Neural cell (in vitro differentiated cells): ENCODE data around the gene CCDC83.

Source experiments
- EZH2 ChIP-seq: fragments of 200-600, 300-800 bp; shearing (Covaris generic), sonication (generic); IDR thresholded peaks from 2 replicates; pipeline ENCODE4 v1.6.1; 2014; ENCODE audit warnings: antibody characterized with exemption, low read length, borderline replicate concordance, mild to moderate bottlenecking; ENCODE audit not compliant: insufficient read depth, poor library complexity, severe bottlenecking
- SMC3 ChIP-seq: fragments of 450-650 bp; conservative IDR thresholded peaks from 2 replicates; pipeline ENCODE4 v1.6.1; 2014; ENCODE audit warnings: antibody characterized with exemption, mild to moderate bottlenecking, moderate library complexity; ENCODE audit not compliant: poor library complexity
- TF ChIP-seq, protein P1 (sequence below): fragments of 450-650 bp; IDR thresholded peaks from 2 replicates; pipeline ENCODE4 v1.5.1; 2014; ENCODE audit warnings: antibody characterized with exemption, mild to moderate bottlenecking, moderate library complexity; ENCODE audit not compliant: poor library complexity, severe bottlenecking
- TF ChIP-seq, protein P2 (sequence below): IDR thresholded peaks from 2 replicates; pipeline ENCODE4 v1.6.1; 2012; ENCODE audit warnings: borderline replicate concordance

DNA sequence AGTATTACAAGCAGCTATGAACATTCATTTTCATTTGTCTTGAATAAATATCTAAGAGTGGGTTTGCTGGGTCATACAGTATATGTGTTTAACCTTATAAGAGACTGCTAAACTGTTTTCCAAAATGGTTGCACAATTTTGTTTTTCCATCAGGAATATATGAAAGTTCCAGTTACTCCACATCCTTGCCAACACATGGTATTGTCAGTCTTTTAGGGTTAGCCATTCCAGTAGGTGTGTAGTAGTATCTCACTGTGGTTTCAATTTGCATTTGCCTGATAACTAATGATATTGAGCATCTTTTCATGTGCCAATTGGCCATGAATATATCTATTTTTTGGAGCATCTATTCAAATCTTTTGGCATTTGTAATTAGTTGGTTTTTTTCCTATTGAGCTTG is 7.7 kb upstream of the CCDC83 start:
- no peak for TF ChIP-seq EZH2
- TF ChIP-seq, protein P1, sequence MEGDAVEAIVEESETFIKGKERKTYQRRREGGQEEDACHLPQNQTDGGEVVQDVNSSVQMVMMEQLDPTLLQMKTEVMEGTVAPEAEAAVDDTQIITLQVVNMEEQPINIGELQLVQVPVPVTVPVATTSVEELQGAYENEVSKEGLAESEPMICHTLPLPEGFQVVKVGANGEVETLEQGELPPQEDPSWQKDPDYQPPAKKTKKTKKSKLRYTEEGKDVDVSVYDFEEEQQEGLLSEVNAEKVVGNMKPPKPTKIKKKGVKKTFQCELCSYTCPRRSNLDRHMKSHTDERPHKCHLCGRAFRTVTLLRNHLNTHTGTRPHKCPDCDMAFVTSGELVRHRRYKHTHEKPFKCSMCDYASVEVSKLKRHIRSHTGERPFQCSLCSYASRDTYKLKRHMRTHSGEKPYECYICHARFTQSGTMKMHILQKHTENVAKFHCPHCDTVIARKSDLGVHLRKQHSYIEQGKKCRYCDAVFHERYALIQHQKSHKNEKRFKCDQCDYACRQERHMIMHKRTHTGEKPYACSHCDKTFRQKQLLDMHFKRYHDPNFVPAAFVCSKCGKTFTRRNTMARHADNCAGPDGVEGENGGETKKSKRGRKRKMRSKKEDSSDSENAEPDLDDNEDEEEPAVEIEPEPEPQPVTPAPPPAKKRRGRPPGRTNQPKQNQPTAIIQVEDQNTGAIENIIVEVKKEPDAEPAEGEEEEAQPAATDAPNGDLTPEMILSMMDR: no peak
- TF ChIP-seq, protein P2, sequence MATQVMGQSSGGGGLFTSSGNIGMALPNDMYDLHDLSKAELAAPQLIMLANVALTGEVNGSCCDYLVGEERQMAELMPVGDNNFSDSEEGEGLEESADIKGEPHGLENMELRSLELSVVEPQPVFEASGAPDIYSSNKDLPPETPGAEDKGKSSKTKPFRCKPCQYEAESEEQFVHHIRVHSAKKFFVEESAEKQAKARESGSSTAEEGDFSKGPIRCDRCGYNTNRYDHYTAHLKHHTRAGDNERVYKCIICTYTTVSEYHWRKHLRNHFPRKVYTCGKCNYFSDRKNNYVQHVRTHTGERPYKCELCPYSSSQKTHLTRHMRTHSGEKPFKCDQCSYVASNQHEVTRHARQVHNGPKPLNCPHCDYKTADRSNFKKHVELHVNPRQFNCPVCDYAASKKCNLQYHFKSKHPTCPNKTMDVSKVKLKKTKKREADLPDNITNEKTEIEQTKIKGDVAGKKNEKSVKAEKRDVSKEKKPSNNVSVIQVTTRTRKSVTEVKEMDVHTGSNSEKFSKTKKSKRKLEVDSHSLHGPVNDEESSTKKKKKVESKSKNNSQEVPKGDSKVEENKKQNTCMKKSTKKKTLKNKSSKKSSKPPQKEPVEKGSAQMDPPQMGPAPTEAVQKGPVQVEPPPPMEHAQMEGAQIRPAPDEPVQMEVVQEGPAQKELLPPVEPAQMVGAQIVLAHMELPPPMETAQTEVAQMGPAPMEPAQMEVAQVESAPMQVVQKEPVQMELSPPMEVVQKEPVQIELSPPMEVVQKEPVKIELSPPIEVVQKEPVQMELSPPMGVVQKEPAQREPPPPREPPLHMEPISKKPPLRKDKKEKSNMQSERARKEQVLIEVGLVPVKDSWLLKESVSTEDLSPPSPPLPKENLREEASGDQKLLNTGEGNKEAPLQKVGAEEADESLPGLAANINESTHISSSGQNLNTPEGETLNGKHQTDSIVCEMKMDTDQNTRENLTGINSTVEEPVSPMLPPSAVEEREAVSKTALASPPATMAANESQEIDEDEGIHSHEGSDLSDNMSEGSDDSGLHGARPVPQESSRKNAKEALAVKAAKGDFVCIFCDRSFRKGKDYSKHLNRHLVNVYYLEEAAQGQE: no peak
- no peak for TF ChIP-seq SMC3
